ENCODE data around the gene SLC39A8.
"Not testable (repeated sequence)": the region's sequence is repeated elsewhere in the genome, so short reads cannot be mapped to it uniquely, and the experiment has no call there.

The SLC39A8 gene

GRCh38 chr4:102362922-102363432 lies 17.7 kb upstream of the SLC39A8 start:
- TF ChIP-seq CTCF (IDR thresholded peaks at IDR 0.05; ENCODE audit: low read depth, low read length, missing control alignments), result no peak
- no peak for DNase-seq (ENCODE audit: low read depth)
- no peak overlapping the region for H3K4me3 ChIP-seq (ENCODE audit: low read depth, low read length)
- in situ Hi-C loops (cut with HindIII; ENCODE audit: low sequenced_read_pairs), result no loop called here

GRCh38 chr4:102358128-102358527 lies 12.8 kb upstream of the SLC39A8 start:
- no peak for TF ChIP-seq CTCF (IDR thresholded peaks at IDR 0.05; ENCODE audit: low read depth, low read length, missing control alignments)

GRCh38 chr4:102357637-102358036 lies 12.4 kb upstream of the SLC39A8 start:
- in situ Hi-C loops (cut with HindIII; ENCODE audit: low sequenced_read_pairs); H3K4me3 ChIP-seq (ENCODE audit: low read depth, low read length); DNase-seq (ENCODE audit: low read depth): not testable (repeated sequence)

More at GRCh38 chr4:102358128-102358527, 12.8 kb upstream of the SLC39A8 start:
- no peak for DNase-seq (ENCODE audit: low read depth)
- in situ Hi-C loops (cut with HindIII; ENCODE audit: low sequenced_read_pairs), result no loop called here
- H3K4me3 ChIP-seq (ENCODE audit: low read depth, low read length), result no peak overlapping the region

- in situ Hi-C loops (cut with HindIII; ENCODE audit: low sequenced_read_pairs), result no loop called here
- no peak for DNase-seq (ENCODE audit: low read depth)
- no peak for TF ChIP-seq CTCF (IDR thresholded peaks at IDR 0.05; ENCODE audit: low read depth, low read length, missing control alignments)
- H3K4me3 ChIP-seq (ENCODE audit: low read depth, low read length), result no peak overlapping the region
Observed at GRCh38 chr4:102356562-102357202, 11.4 kb upstream of the SLC39A8 start.

- in situ Hi-C loops (cut with HindIII; ENCODE audit: low sequenced_read_pairs), result no loop called here
- H3K4me3 ChIP-seq (ENCODE audit: low read depth, low read length), result no peak overlapping the region
- no peak for DNase-seq (ENCODE audit: low read depth)
- no peak for TF ChIP-seq CTCF (IDR thresholded peaks at IDR 0.05; ENCODE audit: low read depth, low read length, missing control alignments)
Observed at GRCh38 chr4:102355748-102356147, 10.5 kb upstream of the SLC39A8 start.

- in situ Hi-C loops (cut with HindIII; ENCODE audit: low sequenced_read_pairs), result no loop called here
- no peak for TF ChIP-seq CTCF (IDR thresholded peaks at IDR 0.05; ENCODE audit: low read depth, low read length, missing control alignments)
- no peak overlapping the region for H3K4me3 ChIP-seq (ENCODE audit: low read depth, low read length)
- no peak for DNase-seq (ENCODE audit: low read depth)
Observed at GRCh38 chr4:102354671-102355454, 9.6 kb upstream of the SLC39A8 start.

GRCh38 chr4:102352781-102353180 lies 7.5 kb upstream of the SLC39A8 start:
- TF ChIP-seq CTCF (IDR thresholded peaks at IDR 0.05; ENCODE audit: low read depth, low read length, missing control alignments), result no peak
- H3K4me3 ChIP-seq (ENCODE audit: low read depth, low read length), result no peak overlapping the region
- in situ Hi-C loops (cut with HindIII; ENCODE audit: low sequenced_read_pairs), result no loop called here
- no peak for DNase-seq (ENCODE audit: low read depth)
